Neural cell (in vitro differentiated cells): ENCODE data around the gene CABLES2. TPM values are rescaled to one million over a fixed set of nuclear protein-coding genes. Genes with fewer than 3 reads are reported as not detected.

ENCODE experiments used
- H2AFZ ChIP-seq: fragments of 200-600, 300-800 bp; sonication (generic), shearing (Covaris generic); 2 replicates; pipeline ENCODE4 v1.6.0; 2014; ENCODE audit warnings: low read depth, mild to moderate bottlenecking, antibody characterized with exemption, low read length, moderate library complexity
- H3F3A ChIP-seq: fragments of 200-600 bp; shearing (Covaris generic); 2 replicates; pipeline ENCODE4 v1.6.1; 2016; ENCODE audit warnings: mild to moderate bottlenecking, moderate library complexity, mixed read lengths, antibody characterized with exemption, low read length; ENCODE audit not compliant: insufficient read depth, poor library complexity, severe bottlenecking
- H3K27ac ChIP-seq: fragments of 200-600, 300-800 bp; sonication (generic), shearing (Covaris generic); 2 replicates; pipeline ENCODE4 v1.5.1; 2014; ENCODE audit warnings: mild to moderate bottlenecking, low read length, moderate library complexity
- H3K27me3 ChIP-seq: fragments of 300-800, 200-600 bp; sonication (generic), shearing (Covaris generic); 2 replicates; pipeline ENCODE4 v1.6.0; 2014; ENCODE audit warnings: mild to moderate bottlenecking, low read depth, low read length, moderate library complexity; ENCODE audit not compliant: insufficient read depth
- H3K36me3 ChIP-seq: fragments of 300-800, 200-600 bp; sonication (generic), shearing (Covaris generic); 2 replicates; pipeline ENCODE4 v1.5.1; 2014; ENCODE audit warnings: mild to moderate bottlenecking, antibody characterized with exemption, low read length, moderate library complexity; ENCODE audit not compliant: insufficient read depth
- H3K4me2 ChIP-seq: fragments of 300-800, 200-600 bp; sonication (generic), shearing (Covaris generic); 2 replicates; pipeline ENCODE4 v1.6.0; 2014; ENCODE audit warnings: mild to moderate bottlenecking, low read length
- H3K4me3 ChIP-seq: fragments of 300-800, 200-600 bp; sonication (generic), shearing (Covaris generic); 2 replicates; pipeline ENCODE4 v1.5.1; 2014; ENCODE audit warnings: mild to moderate bottlenecking, low read length, moderate library complexity
- H3K79me2 ChIP-seq: fragments of 200-600 bp; shearing (Covaris generic); replicated peaks from 2 replicates; pipeline ENCODE4 v1.6.0; 2014; ENCODE audit warnings: mild to moderate bottlenecking, low read length, moderate library complexity; ENCODE audit not compliant: insufficient read depth
- H3K9ac ChIP-seq: fragments of 300-800, 200-600 bp; sonication (generic), shearing (Covaris generic); 2 replicates; pipeline ENCODE4 v1.6.1; 2016; ENCODE audit warnings: mild to moderate bottlenecking, low read length, mixed read lengths
- H3K9me2 ChIP-seq: fragments of 200-600 bp; shearing (Covaris generic); 2 replicates; pipeline ENCODE4 v1.6.1; 2016; ENCODE audit warnings: mild to moderate bottlenecking, low read length, mixed read lengths; ENCODE audit not compliant: insufficient read depth
- H3K9me3 ChIP-seq: fragments of 200-600, 300-800 bp; sonication (generic), shearing (Covaris generic); 2 replicates; pipeline ENCODE4 v1.6.1; 2016; ENCODE audit warnings: mild to moderate bottlenecking, mixed run types, low read length, moderate library complexity, mixed read lengths
- H4K20me1 ChIP-seq: fragments of 200-600 bp; shearing (Covaris generic); 2 replicates; pipeline ENCODE4 v1.6.1; 2016; ENCODE audit warnings: mild to moderate bottlenecking, mixed run types; ENCODE audit not compliant: insufficient read depth
- EP300 ChIP-seq: fragments of 450-650 bp; conservative IDR thresholded peaks from 2 replicates; pipeline ENCODE4 v1.6.1; 2014; ENCODE audit warnings: antibody characterized with exemption, mild to moderate bottlenecking, moderate library complexity; ENCODE audit not compliant: poor library complexity, severe bottlenecking
- EZH2 ChIP-seq: fragments of 200-600, 300-800 bp; shearing (Covaris generic), sonication (generic); IDR thresholded peaks from 2 replicates; pipeline ENCODE4 v1.6.1; 2014; ENCODE audit warnings: antibody characterized with exemption, low read length, borderline replicate concordance, mild to moderate bottlenecking; ENCODE audit not compliant: insufficient read depth, poor library complexity, severe bottlenecking
- MXI1 ChIP-seq: fragments of 450-650 bp; conservative IDR thresholded peaks from 2 replicates; pipeline ENCODE4 v1.6.1; 2014; ENCODE audit warnings: antibody characterized with exemption, mild to moderate bottlenecking; ENCODE audit not compliant: poor library complexity, severe bottlenecking
- POLR2AphosphoS5 ChIP-seq: IDR thresholded peaks from 2 replicates; pipeline ENCODE4 v1.6.1; 2012
- RAD21 ChIP-seq: fragments of 450-650 bp; conservative IDR thresholded peaks from 2 replicates; pipeline ENCODE4 v1.6.1; 2014; ENCODE audit warnings: antibody characterized with exemption, mild to moderate bottlenecking, moderate library complexity
- REST ChIP-seq: IDR thresholded peaks from 2 replicates; pipeline ENCODE4 v1.6.1; 2012; ENCODE audit warnings: borderline replicate concordance
- SMC3 ChIP-seq: fragments of 450-650 bp; conservative IDR thresholded peaks from 2 replicates; pipeline ENCODE4 v1.6.1; 2014; ENCODE audit warnings: antibody characterized with exemption, mild to moderate bottlenecking, moderate library complexity; ENCODE audit not compliant: poor library complexity
- TAF1 ChIP-seq: IDR thresholded peaks from 2 replicates; pipeline ENCODE4 v1.6.1; 2012; ENCODE audit warnings: low read depth
- polyA plus RNA-seq: library from polyadenylated mRNA; depleted of rRNA; stranded (reverse); fragments of >200 nt; gene quantifications from 2 replicates; pipeline ENCODE4 v1.2.3, GENCODE V29; 2014
- TF ChIP-seq, protein P1 (sequence below): fragments of 450-650 bp; IDR thresholded peaks from 2 replicates; pipeline ENCODE4 v1.5.1; 2014; ENCODE audit warnings: antibody characterized with exemption, mild to moderate bottlenecking, moderate library complexity; ENCODE audit not compliant: poor library complexity, severe bottlenecking

CABLES2 gene
- polyA plus RNA-seq, 1 donor from 2014 or later, result 8.3 TPM

DNA sequence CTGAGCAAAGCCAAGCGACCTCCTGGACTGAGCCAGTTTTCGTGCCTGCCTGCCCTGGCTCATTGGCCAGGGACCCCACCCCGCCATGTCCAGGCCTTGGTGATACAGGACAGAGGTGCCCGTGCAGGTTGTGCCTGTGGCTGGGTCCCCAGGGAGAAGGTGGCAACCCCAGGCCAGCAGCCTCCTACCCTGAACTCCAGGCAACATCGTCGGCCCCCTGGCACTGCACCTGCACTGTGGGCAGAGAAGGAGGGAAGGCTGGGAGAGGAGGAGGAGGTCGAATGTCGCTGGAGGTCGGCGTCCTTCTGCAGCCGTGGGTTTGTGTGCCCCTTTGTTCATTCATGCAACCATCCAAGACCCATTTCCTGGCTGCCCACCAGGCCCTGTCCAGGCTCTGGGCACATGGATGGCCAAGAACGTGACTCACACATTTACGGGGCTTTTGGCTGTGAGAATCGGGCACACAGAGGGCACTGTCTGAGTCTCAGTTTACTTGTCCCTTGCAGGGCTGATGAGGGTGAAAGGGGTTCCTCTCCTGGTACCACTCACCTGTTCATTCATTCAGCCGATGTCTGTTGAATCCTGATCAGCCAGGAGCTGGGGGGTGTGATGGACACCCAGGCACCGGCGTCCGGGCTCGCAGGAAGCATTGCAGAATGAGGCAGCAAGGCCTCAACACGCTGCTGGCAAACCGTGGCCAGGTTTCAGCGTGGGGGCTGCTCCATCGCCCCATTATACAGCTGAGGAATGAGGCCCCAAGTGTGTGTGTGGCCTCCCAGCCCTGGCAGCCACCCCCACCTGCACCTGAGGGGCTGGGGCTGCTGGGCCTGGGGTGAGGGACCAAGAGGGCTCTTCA lies 22.6 kb upstream of the CABLES2 start:
- H3K36me3 ChIP-seq, result no peaks in the 10 kb centered on the region
- no peak overlapping the region for H2AFZ ChIP-seq
- H3F3A ChIP-seq, result no peaks in the 10 kb centered on the region
- no peaks in the 10 kb centered on the region for H3K9me3 ChIP-seq
- H3K4me3 ChIP-seq, result no peak overlapping the region
- TF ChIP-seq RAD21 (no peak), TAF1 (no peak), EZH2 (no peak), MXI1 (no peak), SMC3 (no peak)
- TF ChIP-seq, protein P1, sequence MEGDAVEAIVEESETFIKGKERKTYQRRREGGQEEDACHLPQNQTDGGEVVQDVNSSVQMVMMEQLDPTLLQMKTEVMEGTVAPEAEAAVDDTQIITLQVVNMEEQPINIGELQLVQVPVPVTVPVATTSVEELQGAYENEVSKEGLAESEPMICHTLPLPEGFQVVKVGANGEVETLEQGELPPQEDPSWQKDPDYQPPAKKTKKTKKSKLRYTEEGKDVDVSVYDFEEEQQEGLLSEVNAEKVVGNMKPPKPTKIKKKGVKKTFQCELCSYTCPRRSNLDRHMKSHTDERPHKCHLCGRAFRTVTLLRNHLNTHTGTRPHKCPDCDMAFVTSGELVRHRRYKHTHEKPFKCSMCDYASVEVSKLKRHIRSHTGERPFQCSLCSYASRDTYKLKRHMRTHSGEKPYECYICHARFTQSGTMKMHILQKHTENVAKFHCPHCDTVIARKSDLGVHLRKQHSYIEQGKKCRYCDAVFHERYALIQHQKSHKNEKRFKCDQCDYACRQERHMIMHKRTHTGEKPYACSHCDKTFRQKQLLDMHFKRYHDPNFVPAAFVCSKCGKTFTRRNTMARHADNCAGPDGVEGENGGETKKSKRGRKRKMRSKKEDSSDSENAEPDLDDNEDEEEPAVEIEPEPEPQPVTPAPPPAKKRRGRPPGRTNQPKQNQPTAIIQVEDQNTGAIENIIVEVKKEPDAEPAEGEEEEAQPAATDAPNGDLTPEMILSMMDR, result no peak
- H3K9ac ChIP-seq, result no peak overlapping the region
- no peaks in the 10 kb centered on the region for H3K9me2 ChIP-seq
- no peak overlapping the region for H3K27ac ChIP-seq
- H3K4me2 ChIP-seq, result no peak overlapping the region
- H4K20me1 ChIP-seq, result no peaks in the 10 kb centered on the region
- H3K27me3 ChIP-seq, result no peaks in the 10 kb centered on the region
- H3K79me2 ChIP-seq, result no peaks in the 10 kb centered on the region

DNA sequence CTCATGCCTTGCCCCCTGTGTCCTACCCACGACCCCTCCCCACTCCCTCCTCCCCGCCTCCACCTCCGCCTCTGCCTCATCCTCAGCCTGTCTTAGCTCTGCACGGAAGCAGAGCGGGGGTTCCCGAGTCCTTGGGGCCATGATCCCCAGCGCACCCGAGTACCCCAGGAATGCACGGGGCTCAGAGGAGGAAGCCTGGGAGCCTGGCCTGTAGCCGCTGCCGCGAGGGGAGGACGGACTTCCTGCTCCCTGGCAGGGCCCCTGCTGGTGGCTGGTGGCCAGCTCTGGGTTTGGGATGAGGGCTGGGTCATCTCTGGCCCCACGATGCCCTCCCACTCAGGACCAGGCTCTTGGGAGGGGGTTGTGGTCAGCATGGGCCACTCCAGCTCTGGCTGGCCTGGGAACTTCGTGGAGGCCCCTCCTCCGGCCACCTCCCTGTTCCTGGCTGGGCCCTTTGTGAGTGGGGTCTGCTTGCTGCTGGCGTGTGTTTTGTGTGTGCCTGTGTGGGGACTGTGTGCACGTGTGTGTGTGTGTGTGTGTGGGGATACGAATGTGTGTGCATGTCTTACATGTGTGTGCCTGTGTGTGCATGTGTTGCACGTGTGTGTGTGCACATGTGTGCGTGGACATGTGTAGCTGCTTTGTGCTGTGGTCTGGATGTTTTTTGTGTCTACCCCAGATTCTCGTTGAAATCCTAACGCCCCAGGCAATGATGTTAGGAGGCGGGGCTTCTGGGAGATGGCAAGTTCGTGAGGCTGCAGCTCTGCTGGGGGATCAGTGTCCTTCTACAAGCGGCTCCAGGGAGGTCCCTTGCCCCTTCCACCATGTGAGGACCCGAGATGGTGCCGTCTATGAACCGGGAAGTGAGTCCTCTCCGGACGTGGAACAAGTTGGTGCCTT lies 21.6 kb upstream of the CABLES2 start:
- Histone ChIP-seq H3K27me3 (no peaks in the 10 kb centered on the region), H3K9me3 (no peaks in the 10 kb centered on the region), H3K4me2 (no peak overlapping the region), H2AFZ (no peak overlapping the region), H3K27ac (no peak overlapping the region), H3K36me3 (no peaks in the 10 kb centered on the region), H3K9ac (no peak overlapping the region), H3K79me2 (no peaks in the 10 kb centered on the region), H3K9me2 (no peaks in the 10 kb centered on the region), H4K20me1 (no peaks in the 10 kb centered on the region), H3K4me3 (no peak overlapping the region), H3F3A (no peaks in the 10 kb centered on the region)
- TF ChIP-seq REST (no peak), SMC3 (no peak), MXI1 (no peak), TAF1 (no peak), EP300 (no peak), EZH2 (no peak), POLR2AphosphoS5 (no peak), RAD21 (no peak)
- TF ChIP-seq, protein P1, result no peak
